Effector memory CD8-positive, alpha-beta T cell (primary cell): ENCODE measurements around the gene COPB1.
A peak's percentile ranks its signal among the peaks of the same experiment; 100 is the strongest.
"Not testable (repeated sequence)": the region's sequence is repeated elsewhere in the genome, so short reads cannot be mapped to it uniquely, and the experiment has no call there.

ENCODE experiments used
- ATAC-seq: fragments of 150-1000 bp; cut with Tn5 transposase; replicated peaks from 2 replicates; pipeline ENCODE4 v1.10.0; 2021; ENCODE audit warnings: mild to moderate bottlenecking, moderate library complexity
- DNase-seq, 3 experiments: peaks; one replicate each; pipeline ENCODE4 v3.0.0; 2021
- H3K27ac Mint-ChIP-seq, 2 donors: one replicate each; pipeline ENCODE4 v1.8.0; 2022; ENCODE audit warnings: mild to moderate bottlenecking in 2 of 2, mixed read lengths in 2 of 2, moderate library complexity in 2 of 2
- H3K27me3 Mint-ChIP-seq, 2 donors: one replicate each; pipeline ENCODE4 v1.8.0; 2022; ENCODE audit warnings: mixed read lengths in 2 of 2
- H3K36me3 Mint-ChIP-seq: one replicate; pipeline ENCODE4 v1.8.0; 2022; ENCODE audit warnings: mild to moderate bottlenecking, moderate library complexity, mixed read lengths; ENCODE audit not compliant: insufficient read depth
- H3K4me1 Mint-ChIP-seq, 2 donors: one replicate each; pipeline ENCODE4 v1.8.0; 2022; ENCODE audit warnings: low read depth in 2 of 2, mixed read lengths in 2 of 2
- H3K4me3 Mint-ChIP-seq, 2 donors: one replicate each; pipeline ENCODE4 v1.8.0; 2022; ENCODE audit warnings: mild to moderate bottlenecking in 2 of 2, mixed read lengths in 2 of 2, moderate library complexity in 2 of 2
- H3K9me3 Mint-ChIP-seq, 2 donors: one replicate each; pipeline ENCODE4 v1.8.0; 2022; ENCODE audit warnings: mixed read lengths in 2 of 2
- total RNA-seq, 9 experiments: gene quantifications; one replicate each; lab custom pipeline; 2026; lab: John Stamatoyannopoulos, UW

Gene COPB1, protein sequence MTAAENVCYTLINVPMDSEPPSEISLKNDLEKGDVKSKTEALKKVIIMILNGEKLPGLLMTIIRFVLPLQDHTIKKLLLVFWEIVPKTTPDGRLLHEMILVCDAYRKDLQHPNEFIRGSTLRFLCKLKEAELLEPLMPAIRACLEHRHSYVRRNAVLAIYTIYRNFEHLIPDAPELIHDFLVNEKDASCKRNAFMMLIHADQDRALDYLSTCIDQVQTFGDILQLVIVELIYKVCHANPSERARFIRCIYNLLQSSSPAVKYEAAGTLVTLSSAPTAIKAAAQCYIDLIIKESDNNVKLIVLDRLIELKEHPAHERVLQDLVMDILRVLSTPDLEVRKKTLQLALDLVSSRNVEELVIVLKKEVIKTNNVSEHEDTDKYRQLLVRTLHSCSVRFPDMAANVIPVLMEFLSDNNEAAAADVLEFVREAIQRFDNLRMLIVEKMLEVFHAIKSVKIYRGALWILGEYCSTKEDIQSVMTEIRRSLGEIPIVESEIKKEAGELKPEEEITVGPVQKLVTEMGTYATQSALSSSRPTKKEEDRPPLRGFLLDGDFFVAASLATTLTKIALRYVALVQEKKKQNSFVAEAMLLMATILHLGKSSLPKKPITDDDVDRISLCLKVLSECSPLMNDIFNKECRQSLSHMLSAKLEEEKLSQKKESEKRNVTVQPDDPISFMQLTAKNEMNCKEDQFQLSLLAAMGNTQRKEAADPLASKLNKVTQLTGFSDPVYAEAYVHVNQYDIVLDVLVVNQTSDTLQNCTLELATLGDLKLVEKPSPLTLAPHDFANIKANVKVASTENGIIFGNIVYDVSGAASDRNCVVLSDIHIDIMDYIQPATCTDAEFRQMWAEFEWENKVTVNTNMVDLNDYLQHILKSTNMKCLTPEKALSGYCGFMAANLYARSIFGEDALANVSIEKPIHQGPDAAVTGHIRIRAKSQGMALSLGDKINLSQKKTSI
- 98.9 to 343 (median 197) reads per million in 9 experiments for total RNA-seq

DNA sequence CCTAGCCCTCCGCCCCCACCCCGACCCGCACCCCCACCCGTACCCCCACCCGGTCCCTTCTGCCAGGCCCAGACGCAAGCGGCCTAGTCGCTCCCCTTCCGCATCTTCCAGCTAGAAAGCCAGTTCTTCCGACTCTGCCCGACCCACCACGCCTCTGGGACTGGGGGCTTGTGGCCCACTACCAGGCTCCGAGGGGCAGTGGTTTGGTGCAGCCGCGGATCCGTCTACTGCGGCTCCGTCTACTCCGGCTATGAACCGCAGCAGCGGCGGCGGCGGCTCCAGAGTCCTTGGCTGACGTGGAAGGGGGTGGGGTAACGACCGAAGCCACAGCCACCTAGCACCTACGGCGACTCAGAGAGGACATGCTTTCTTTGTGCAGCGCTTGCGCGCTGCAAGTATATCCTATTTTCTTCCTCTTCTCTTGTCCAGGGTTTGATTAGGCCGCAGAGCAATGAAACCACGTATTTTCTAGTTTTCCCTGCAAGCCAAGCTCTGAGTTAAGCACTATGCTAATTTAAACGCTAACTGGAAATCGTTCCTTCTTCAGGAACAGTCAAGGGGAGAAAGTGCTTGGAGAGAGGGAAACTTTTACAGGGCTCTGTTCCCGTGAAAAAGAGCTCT is at the start of gene COPB1:
Gene COPB1 (minus strand): TSS at position 252 of the 621 bp plus-strand sequence. CDS start 883 bp downstream, outside the sequence.
- no peaks in the 10 kb centered on the region for H3K27me3 Mint-ChIP-seq
- ATAC-seq: peak; percentile 95
- peaks cover 22 to 32% of the 10 kb centered on the region in 2 donors for H3K4me1 Mint-ChIP-seq
- H3K27ac Mint-ChIP-seq: peak within 1 kb of the TSS; percentile 99
- H3K36me3 Mint-ChIP-seq: peaks cover 73% of the 10 kb centered on the region
- H3K4me3 Mint-ChIP-seq: peak within 1 kb of the TSS; percentile 95 to 99
- no peaks in the 10 kb centered on the region for H3K9me3 Mint-ChIP-seq
- DNase-seq: peak; percentile 90 to 92 (median 92)

DNA sequence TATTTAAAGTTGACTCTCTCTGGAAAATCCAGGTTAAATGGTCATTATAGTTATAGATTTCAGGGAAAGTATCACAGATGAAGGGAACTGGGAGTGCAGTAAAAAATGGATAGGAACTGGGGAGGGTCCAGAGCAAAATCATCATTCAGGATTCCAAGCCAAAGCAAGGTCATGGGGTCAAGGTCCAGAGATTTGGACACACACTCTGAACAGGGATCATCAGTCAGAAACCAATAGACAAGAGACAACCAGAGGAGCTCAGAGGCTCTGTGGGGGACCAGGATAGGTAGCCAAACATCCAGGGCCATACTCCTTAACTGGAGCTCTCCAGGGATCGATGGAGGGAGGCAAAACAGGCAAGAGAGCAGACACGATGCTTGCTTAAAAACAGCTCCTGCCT is 47.8 kb upstream of the COPB1 start:
- Mint-ChIP-seq H3K27ac (peak overlapping the region in 1 of 2 donors; percentile 47), H3K27me3 (no peaks in the 10 kb centered on the region), H3K9me3 (no peaks in the 10 kb centered on the region), H3K36me3 (no peaks in the 10 kb centered on the region), H3K4me1 (peaks cover 0 to 10% of the 10 kb centered on the region in 2 donors), H3K4me3 (no peak overlapping the region)
- ATAC-seq (no peak), DNase-seq (no peak)

DNA sequence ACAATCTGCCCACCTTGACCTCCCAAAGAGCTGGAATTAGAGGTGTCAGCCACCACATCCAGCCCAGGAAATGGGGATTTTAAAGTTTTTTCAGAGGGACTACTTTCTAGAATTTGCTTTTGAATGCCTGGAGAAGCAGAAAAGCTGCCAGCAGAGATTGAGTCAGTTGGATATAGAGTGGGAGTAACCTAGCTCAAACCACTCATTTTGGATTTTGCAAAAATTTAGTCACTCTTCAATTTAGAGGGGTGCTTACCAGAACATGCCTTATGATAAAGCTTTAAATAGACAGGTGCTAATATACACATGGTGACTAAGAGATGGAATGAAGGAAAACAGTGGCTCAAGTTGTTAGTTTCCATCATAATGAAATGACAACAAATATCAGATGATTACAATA is 47.1 kb upstream of the COPB1 start:
- H3K27ac Mint-ChIP-seq: no peak overlapping the region
- H3K4me3 Mint-ChIP-seq: no peak overlapping the region
- ATAC-seq: no peak
- H3K9me3 Mint-ChIP-seq: no peaks in the 10 kb centered on the region
- H3K27me3 Mint-ChIP-seq: no peaks in the 10 kb centered on the region
- no peaks in the 10 kb centered on the region for H3K36me3 Mint-ChIP-seq
- DNase-seq: no peak
- H3K4me1 Mint-ChIP-seq: peaks cover 0 to 10% of the 10 kb centered on the region in 2 donors

DNA sequence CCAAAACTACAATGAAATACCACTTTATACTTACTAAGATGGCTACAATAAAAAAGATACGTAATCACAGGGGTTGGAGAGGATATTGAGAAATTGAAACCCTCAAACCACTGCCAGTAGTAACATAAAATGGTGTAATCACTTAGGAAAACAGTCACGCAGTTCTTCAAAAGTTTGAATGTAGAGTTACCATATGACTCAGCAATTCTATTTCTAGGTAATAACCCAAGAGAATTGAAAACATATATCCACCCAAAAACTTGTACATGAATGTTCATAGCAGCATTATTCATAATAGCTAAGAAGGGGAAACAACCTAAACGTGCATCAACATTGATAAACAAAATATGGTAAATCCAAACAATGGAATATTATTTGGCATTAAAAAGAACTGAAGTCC is 45.0 kb upstream of the COPB1 start:
- H3K27me3 Mint-ChIP-seq: no peaks in the 10 kb centered on the region
- H3K9me3 Mint-ChIP-seq: no peaks in the 10 kb centered on the region
- no peak overlapping the region for H3K4me3 Mint-ChIP-seq
- DNase-seq: no peak
- ATAC-seq: peak; percentile 37
- no peaks in the 10 kb centered on the region for H3K36me3 Mint-ChIP-seq
- H3K27ac Mint-ChIP-seq: no peak overlapping the region
- peaks cover 6 to 14% of the 10 kb centered on the region in 2 donors for H3K4me1 Mint-ChIP-seq

DNA sequence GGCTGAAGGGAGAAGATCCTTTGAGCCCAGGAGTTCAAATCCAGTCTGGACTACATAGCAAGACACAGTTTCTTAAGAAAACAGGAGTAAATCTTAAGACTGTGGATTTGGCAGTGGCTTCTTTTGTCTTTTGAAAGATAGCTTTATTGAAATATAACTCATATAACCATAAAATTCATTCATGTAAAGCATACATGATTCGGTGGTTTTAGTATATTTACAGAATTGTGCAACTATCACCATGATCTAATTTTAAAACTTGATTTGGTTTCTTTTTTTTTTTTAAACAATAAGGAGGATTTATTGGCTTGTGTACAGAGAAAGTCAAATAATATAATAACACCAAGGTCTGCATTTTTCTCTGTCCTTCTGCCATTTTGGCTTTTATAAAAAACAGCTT is 43.6 kb upstream of the COPB1 start:
- Mint-ChIP-seq H3K36me3 (no peaks in the 10 kb centered on the region), H3K27ac (no peak overlapping the region), H3K4me1 (peaks cover 6 to 14% of the 10 kb centered on the region in 2 donors), H3K27me3 (no peaks in the 10 kb centered on the region), H3K4me3 (no peak overlapping the region), H3K9me3 (no peaks in the 10 kb centered on the region)
- no peak for DNase-seq
- ATAC-seq: no peak

DNA sequence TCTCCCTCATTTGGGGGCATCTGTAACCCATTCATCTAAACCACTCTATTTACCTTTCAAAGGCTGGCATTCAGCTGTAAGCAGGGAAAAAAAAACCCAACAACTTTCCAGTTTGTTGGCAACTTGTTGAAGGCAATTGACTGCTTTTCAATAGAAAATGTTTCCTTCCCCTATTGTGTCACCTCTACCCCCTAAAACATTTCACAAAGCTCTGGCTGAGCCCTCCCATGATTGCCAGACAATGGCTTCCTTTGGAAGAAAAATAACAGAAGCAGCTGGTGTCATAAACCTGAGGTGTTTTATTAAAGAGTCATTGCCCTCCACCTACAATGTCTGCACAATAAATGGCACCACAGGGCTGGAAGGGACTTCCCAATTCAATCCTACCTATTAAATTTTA is 42.7 kb upstream of the COPB1 start:
- Mint-ChIP-seq H3K4me3 (no peak overlapping the region), H3K27me3 (no peaks in the 10 kb centered on the region), H3K36me3 (no peaks in the 10 kb centered on the region), H3K9me3 (no peaks in the 10 kb centered on the region), H3K4me1 (peaks cover 6 to 14% of the 10 kb centered on the region in 2 donors), H3K27ac (peak overlapping the region in 1 of 2 donors; percentile 69)
- ATAC-seq (no peak), DNase-seq (no peak)

DNA sequence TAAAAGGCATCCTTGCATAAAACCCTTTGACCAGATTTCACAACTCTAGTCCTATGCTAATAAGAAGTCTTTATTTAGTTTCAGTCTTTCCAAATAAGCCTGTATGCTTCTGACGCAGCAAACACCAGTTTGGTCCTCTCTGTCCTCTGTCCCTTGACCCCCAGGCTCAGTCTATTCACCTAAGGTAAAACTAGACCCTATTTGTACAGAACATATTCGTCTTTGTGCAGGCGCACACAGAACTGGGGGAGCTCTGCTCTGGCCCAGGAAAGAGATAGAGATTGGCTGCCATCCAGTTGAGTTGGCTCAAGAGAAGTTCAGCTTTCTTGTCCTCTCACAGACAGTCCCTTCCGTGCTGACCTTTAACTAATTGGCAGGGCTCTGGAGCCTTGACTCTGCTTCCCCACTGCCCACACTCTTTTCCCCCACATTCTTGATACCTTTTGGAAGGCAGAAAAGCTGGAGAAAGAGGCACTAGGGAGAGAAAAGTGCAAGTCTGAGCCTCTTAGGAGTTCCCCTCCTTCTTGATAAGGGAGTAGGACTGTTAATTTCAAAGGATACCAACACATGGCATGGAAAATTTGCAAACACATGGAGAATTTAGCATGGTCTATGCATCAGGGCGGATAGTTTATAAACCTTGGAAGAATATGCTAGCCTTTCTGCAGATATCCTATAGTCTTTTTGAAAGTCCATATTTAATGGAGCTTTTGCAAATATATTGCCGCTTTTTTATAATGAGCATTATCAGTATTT is 41.8 kb upstream of the COPB1 start:
- no peaks in the 10 kb centered on the region for H3K36me3 Mint-ChIP-seq
- no peaks in the 10 kb centered on the region for H3K27me3 Mint-ChIP-seq
- DNase-seq (no peak), ATAC-seq (no peak)
- H3K4me3 Mint-ChIP-seq: no peak overlapping the region
- H3K4me1 Mint-ChIP-seq: peaks cover 8 to 14% of the 10 kb centered on the region in 2 donors
- H3K9me3 Mint-ChIP-seq: no peaks in the 10 kb centered on the region
- no peak overlapping the region for H3K27ac Mint-ChIP-seq

DNA sequence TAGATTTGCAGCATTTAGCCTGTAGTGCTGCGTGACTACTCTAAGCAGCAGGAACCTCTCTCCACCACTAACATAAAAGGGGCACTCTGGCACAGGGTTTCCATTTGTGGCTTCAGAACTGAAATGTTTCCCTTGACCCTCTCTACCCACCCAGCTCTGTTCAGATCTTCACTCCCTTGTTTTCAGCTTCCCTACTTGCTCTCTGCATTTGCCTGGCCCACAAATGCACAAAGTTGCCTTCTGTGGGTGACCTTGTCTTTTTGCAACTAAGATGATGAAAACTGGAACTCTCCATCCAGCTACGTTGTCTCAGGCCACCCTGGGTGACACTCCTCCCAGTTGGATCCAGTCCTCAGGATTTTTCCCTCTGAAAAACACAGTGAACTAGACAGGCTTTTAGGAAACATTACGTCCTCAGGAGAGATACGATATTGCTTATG is 40.4 kb upstream of the COPB1 start:
- Mint-ChIP-seq H3K9me3 (no peaks in the 10 kb centered on the region), H3K4me3 (no peak overlapping the region), H3K4me1 (peaks cover 8% of the 10 kb centered on the region in 2 donors), H3K27me3 (no peaks in the 10 kb centered on the region), H3K36me3 (no peaks in the 10 kb centered on the region), H3K27ac (no peak overlapping the region)
- no peak for ATAC-seq
- no peak for DNase-seq

DNA sequence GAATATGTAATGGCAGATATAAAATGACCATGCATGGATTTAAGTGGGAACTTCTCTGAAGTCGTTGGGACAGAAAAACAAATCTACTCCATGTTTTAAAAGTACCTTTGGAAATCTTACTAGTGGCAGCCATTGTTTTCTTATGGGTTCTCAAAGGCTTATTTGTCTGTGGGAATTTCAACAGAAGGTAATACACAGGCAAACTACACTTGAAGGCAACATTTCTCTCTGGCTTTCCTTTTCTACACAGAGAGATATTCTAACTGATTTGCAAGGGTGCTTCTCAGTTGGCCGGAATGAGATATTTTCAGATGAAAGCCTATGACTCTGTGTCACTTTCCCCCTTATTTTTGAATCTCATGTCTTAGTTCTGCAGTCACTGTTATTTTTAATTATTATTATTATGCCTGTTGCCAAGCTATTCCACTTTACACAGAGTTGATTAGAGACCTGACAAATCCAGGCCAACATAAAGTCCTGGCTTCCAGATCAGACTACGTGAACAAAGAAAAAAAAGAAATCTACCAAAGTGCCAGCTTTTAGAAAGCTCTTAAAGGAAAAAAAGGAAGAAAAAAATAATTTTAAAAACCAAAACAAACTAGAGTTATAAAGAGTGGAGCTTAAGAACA is 39.4 kb upstream of the COPB1 start:
- no peaks in the 10 kb centered on the region for H3K9me3 Mint-ChIP-seq
- no peak overlapping the region for H3K4me3 Mint-ChIP-seq
- no peaks in the 10 kb centered on the region for H3K36me3 Mint-ChIP-seq
- peaks cover 4 to 8% of the 10 kb centered on the region in 2 donors for H3K4me1 Mint-ChIP-seq
- H3K27me3 Mint-ChIP-seq: no peaks in the 10 kb centered on the region
- peak overlapping the region in 1 of 2 donors; percentile 59 for H3K27ac Mint-ChIP-seq
- ATAC-seq: no peak
- DNase-seq: no peak

DNA sequence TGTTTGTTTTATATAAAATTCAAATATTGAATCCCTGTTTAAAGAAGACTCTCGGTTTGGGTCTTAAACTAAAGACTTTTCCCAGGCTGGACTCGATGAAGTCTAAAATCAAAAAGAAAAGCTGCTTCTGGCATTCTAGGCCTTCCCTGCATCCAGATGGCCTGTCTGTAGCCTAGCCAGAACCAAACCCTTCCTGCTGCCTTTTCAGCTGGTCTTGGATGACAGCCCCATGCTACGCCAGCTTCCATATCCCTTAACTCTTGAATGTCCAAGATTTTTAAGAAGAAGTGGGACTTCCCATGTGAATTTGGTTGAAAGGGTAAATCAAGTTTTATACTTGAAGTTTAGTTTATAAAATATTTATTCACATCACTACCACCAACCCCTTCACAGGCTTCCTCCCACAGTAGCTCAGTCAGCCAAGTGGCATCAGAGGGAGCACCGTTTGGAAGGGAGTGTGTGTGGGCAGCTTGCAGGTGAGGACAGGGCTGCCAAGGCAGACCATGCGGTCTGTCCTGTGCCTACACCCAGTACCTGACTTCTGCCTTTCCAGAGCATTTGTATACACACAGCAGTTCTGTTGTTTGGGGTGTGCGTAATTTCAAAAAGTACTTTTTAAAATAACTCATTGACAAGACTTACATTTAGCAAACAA is 38.8 kb upstream of the COPB1 start:
- peaks cover 4 to 8% of the 10 kb centered on the region in 2 donors for H3K4me1 Mint-ChIP-seq
- no peak overlapping the region for H3K27ac Mint-ChIP-seq
- no peaks in the 10 kb centered on the region for H3K27me3 Mint-ChIP-seq
- H3K9me3 Mint-ChIP-seq: no peaks in the 10 kb centered on the region
- no peaks in the 10 kb centered on the region for H3K36me3 Mint-ChIP-seq
- DNase-seq (no peak), ATAC-seq (no peak)
- H3K4me3 Mint-ChIP-seq: no peak overlapping the region

DNA sequence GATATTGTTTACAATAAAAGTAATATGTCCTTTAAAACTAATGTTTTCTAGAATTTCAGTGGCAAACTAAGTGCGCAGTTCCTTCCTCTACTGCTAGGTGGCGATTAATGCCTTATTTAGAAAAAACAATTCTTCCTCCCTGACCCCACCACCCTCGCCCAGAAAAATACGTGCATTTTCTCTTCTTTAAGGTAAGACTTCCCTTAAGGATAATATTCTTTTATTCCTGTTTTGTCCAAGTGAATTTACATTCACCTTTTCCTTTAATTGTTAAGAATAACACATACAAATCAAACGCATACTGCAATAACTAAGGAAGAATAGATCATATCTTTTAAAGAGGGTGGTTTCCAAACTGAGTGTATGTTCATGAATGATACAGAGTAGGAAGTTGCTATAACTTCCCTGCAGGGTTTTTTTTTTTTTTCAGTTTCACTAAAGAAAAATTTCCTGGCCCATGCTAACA is 37.6 kb upstream of the COPB1 start:
- Mint-ChIP-seq H3K4me3 (peak overlapping the region; percentile 31 to 43), H3K27me3 (no peaks in the 10 kb centered on the region)

DNA sequence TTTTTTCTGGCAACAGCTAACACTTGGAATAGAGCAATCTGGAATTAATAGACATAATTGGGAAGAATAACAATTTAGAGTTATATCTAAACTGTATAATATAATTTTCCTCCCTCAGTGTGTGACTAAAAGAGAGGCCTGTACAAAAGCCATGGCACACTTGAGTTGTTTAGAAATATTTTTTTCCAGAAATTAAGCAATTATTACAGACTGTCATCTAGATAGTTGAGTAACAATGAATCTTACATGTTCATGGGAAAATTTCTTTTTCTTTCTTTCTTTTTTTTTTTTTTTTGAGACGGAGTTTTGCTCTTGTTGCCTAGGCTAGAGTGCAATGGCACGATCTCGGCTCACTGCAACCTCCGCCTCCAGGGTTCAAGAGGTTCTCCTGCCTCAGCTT is 35.6 kb upstream of the COPB1 start:
- H3K4me1 Mint-ChIP-seq, H3K4me3 Mint-ChIP-seq, H3K36me3 Mint-ChIP-seq, H3K27ac Mint-ChIP-seq, H3K9me3 Mint-ChIP-seq, ATAC-seq, H3K27me3 Mint-ChIP-seq, DNase-seq: not testable (repeated sequence)

More for the DNA sequence above, 37.6 kb upstream of the COPB1 start:
- Mint-ChIP-seq H3K27ac (peak overlapping the region in 1 of 2 donors; percentile 72), H3K9me3 (no peaks in the 10 kb centered on the region), H3K4me1 (peaks cover 4 to 8% of the 10 kb centered on the region in 2 donors), H3K36me3 (no peaks in the 10 kb centered on the region)
- peak; percentile 29 to 58 (median 39) for DNase-seq
- ATAC-seq: peak; percentile 93
